Esophagus squamous epithelium (tissue), 4 donors: ENCODE measurements around the gene MFAP4.

Experiments
- POLR2A ChIP-seq, 4 donors: fragments of 450-650 bp; IDR thresholded peaks; one replicate each; pipeline ENCODE4 v1.6.1; 2017; ENCODE audit warnings: antibody characterized with exemption in 4 of 4, mild to moderate bottlenecking in 4 of 4, moderate library complexity in 3 of 4
- TF ChIP-seq, protein P1 (sequence below), 6 experiments: fragments of 450-650 bp in 4 of 6; fragments of 200-600 bp in 2 of 6; sonication (generic) in 2 of 6; IDR thresholded peaks; one replicate each; pipeline ENCODE4 v1.5.1; 2016 to 2019; ENCODE audit warnings: antibody characterized with exemption in 6 of 6, mild to moderate bottlenecking in 4 of 6, moderate library complexity in 4 of 6

- TF ChIP-seq, protein P1, sequence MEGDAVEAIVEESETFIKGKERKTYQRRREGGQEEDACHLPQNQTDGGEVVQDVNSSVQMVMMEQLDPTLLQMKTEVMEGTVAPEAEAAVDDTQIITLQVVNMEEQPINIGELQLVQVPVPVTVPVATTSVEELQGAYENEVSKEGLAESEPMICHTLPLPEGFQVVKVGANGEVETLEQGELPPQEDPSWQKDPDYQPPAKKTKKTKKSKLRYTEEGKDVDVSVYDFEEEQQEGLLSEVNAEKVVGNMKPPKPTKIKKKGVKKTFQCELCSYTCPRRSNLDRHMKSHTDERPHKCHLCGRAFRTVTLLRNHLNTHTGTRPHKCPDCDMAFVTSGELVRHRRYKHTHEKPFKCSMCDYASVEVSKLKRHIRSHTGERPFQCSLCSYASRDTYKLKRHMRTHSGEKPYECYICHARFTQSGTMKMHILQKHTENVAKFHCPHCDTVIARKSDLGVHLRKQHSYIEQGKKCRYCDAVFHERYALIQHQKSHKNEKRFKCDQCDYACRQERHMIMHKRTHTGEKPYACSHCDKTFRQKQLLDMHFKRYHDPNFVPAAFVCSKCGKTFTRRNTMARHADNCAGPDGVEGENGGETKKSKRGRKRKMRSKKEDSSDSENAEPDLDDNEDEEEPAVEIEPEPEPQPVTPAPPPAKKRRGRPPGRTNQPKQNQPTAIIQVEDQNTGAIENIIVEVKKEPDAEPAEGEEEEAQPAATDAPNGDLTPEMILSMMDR (IDR thresholded peaks at IDR 0.05), result no peak
- TF ChIP-seq POLR2A (IDR thresholded peaks at IDR 0.05), result no peak
These were observed 41.9 kb downstream of the MFAP4 start for GRCh38 chr17:19345067-19345460.
